Astrocyte (in vitro differentiated cells and primary cell): ENCODE results near the gene TMEM203. TPM values are rescaled to one million over a fixed set of nuclear protein-coding genes. Genes with fewer than 3 reads are reported as not detected.
A peak's percentile ranks its signal among the peaks of the same experiment; 100 is the strongest.

ENCODE experiments used
- DNase-seq: peaks from one replicate; pipeline ENCODE4 v3.0.0-alpha.2; 2010; ENCODE audit warnings: low read depth
- FAIRE-seq: peaks from 2 replicates; lab custom pipeline; 2011; peaks lifted over from hg19 to GRCh38; lab: Jason Lieb, UNC
- H2AFZ ChIP-seq: 2 replicates; pipeline ENCODE4 v1.6.0; 2012; ENCODE audit warnings: low read depth, low read length, inconsistent platforms
- H3K27ac ChIP-seq: 2 replicates; pipeline ENCODE4 v1.5.1; 2011; ENCODE audit warnings: low read depth, low read length, inconsistent platforms
- H3K27me3 ChIP-seq: 2 replicates; pipeline ENCODE4 v1.6.0; 2011; ENCODE audit warnings: low read length, inconsistent platforms; ENCODE audit not compliant: insufficient read depth
- H3K36me3 ChIP-seq: 2 replicates; pipeline ENCODE4 v1.5.1; 2011; ENCODE audit warnings: low read length, inconsistent platforms; ENCODE audit not compliant: insufficient read depth
- H3K4me1 ChIP-seq: 2 replicates; pipeline ENCODE4 v1.5.1; 2011; ENCODE audit warnings: low read length, inconsistent platforms; ENCODE audit not compliant: insufficient read depth
- H3K4me2 ChIP-seq: 2 replicates; pipeline ENCODE4 v1.6.0; 2012; ENCODE audit warnings: low read length, inconsistent platforms
- H3K4me3 ChIP-seq: 2 replicates; pipeline ENCODE4 v1.5.1; 2011; ENCODE audit warnings: low read depth, mild to moderate bottlenecking, low read length, inconsistent platforms; ENCODE audit not compliant: insufficient read depth
- H3K79me2 ChIP-seq: 2 replicates; pipeline ENCODE4 v1.6.0; 2012; ENCODE audit warnings: mild to moderate bottlenecking, low read length, inconsistent platforms; ENCODE audit not compliant: insufficient read depth
- H3K9ac ChIP-seq: 2 replicates; pipeline ENCODE4 v1.6.0; 2012; ENCODE audit warnings: mild to moderate bottlenecking, low read length, inconsistent platforms
- H3K9me3 ChIP-seq: 2 replicates; pipeline ENCODE4 v1.5.1; 2012; ENCODE audit warnings: low read depth, mild to moderate bottlenecking, low read length, inconsistent platforms; ENCODE audit not compliant: insufficient read depth
- H4K20me1 ChIP-seq: 2 replicates; pipeline ENCODE4 v1.6.0; 2012; ENCODE audit warnings: low read length, inconsistent platforms; ENCODE audit not compliant: insufficient read depth
- H3K27ac Mint-ChIP-seq: one replicate; pipeline ENCODE4 v1.8.0; 2021; ENCODE audit warnings: mild to moderate bottlenecking, mixed read lengths; ENCODE audit not compliant: unreplicated experiment
- H3K27me3 Mint-ChIP-seq: one replicate; pipeline ENCODE4 v1.8.0; 2021; ENCODE audit warnings: low read depth, mixed read lengths; ENCODE audit not compliant: unreplicated experiment
- H3K36me3 Mint-ChIP-seq: one replicate; pipeline ENCODE4 v1.8.0; 2021; ENCODE audit warnings: low read depth, mixed read lengths; ENCODE audit not compliant: unreplicated experiment
- H3K4me1 Mint-ChIP-seq: one replicate; pipeline ENCODE4 v1.8.0; 2021; ENCODE audit warnings: low read depth, mixed read lengths; ENCODE audit not compliant: unreplicated experiment
- H3K4me3 Mint-ChIP-seq: one replicate; pipeline ENCODE4 v1.8.0; 2021; ENCODE audit warnings: mild to moderate bottlenecking, moderate library complexity, mixed read lengths; ENCODE audit not compliant: unreplicated experiment
- H3K9me3 Mint-ChIP-seq: one replicate; pipeline ENCODE4 v1.8.0; 2021; ENCODE audit warnings: mild to moderate bottlenecking, mixed read lengths; ENCODE audit not compliant: unreplicated experiment
- CTCF ChIP-seq: IDR thresholded peaks from 2 replicates; pipeline ENCODE4 v1.5.1; 2011; ENCODE audit warnings: low read depth, mild to moderate bottlenecking, inconsistent platforms, low read length, moderate library complexity; ENCODE audit not compliant: insufficient read depth
- EZH2 ChIP-seq: IDR thresholded peaks from 2 replicates; pipeline ENCODE4 v1.6.1; 2012; ENCODE audit warnings: mild to moderate bottlenecking, low read length, inconsistent platforms; ENCODE audit not compliant: insufficient read depth
- total RNA-seq: library from RNA; stranded (reverse); gene quantifications from 2 replicates; pipeline ENCODE4 v1.2.1, GENCODE V29; 2021

TMEM203 gene
- total RNA-seq, 1 donor from 2014 or later = 28.7 TPM

- no peak overlapping the region for H3K4me3 ChIP-seq
- no peak overlapping the region for H3K9ac ChIP-seq
- FAIRE-seq (no peak), DNase-seq (no peak)
- H2AFZ ChIP-seq = no peak overlapping the region
- peaks cover 4% of the 10 kb centered on the region for H3K4me1 ChIP-seq
- Mint-ChIP-seq H3K9me3 (no peaks in the 10 kb centered on the region), H3K36me3 (no peaks in the 10 kb centered on the region), H3K4me3 (no peak overlapping the region), H3K4me1 (no peaks in the 10 kb centered on the region), H3K27me3 (peaks cover 43% of the 10 kb centered on the region), H3K27ac (no peak overlapping the region)
- peaks cover 31% of the 10 kb centered on the region for H3K27me3 ChIP-seq
- H3K36me3 ChIP-seq = no peaks in the 10 kb centered on the region
- no peak overlapping the region for H3K27ac ChIP-seq
- H4K20me1 ChIP-seq = no peaks in the 10 kb centered on the region
- no peak overlapping the region for H3K4me2 ChIP-seq
- H3K79me2 ChIP-seq = no peaks in the 10 kb centered on the region
- no peaks in the 10 kb centered on the region for H3K9me3 ChIP-seq
- TF ChIP-seq CTCF = no peak
Measured at GRCh38 chr9:137164370-137165249, 40.8 kb downstream of the TMEM203 start.

GRCh38 chr9:137163805-137164204 lies 41.6 kb downstream of the TMEM203 start:
- H3K27me3 ChIP-seq = peaks cover 34% of the 10 kb centered on the region
- TF ChIP-seq EZH2 (no peak), CTCF (no peak)
- peaks cover 52% of the 10 kb centered on the region for H3K27me3 Mint-ChIP-seq

GRCh38 chr9:137163365-137163715 lies 42.1 kb downstream of the TMEM203 start:
- H3K9me3 Mint-ChIP-seq = no peaks in the 10 kb centered on the region
- H3K4me1 Mint-ChIP-seq = peaks cover 2% of the 10 kb centered on the region
- no peak overlapping the region for H3K4me3 ChIP-seq
- peak overlapping the region; percentile 50 for H3K4me3 Mint-ChIP-seq
- H4K20me1 ChIP-seq = no peaks in the 10 kb centered on the region
- H3K27me3 Mint-ChIP-seq = peaks cover 55% of the 10 kb centered on the region
- H3K9me3 ChIP-seq = no peaks in the 10 kb centered on the region
- no peaks in the 10 kb centered on the region for H3K36me3 Mint-ChIP-seq
- no peak overlapping the region for H3K9ac ChIP-seq
- no peak for DNase-seq
- H3K27me3 ChIP-seq = peaks cover 37% of the 10 kb centered on the region
- TF ChIP-seq EZH2 = no peak
- TF ChIP-seq CTCF = no peak
- H2AFZ ChIP-seq = peak overlapping the region; percentile 56
- no peak for FAIRE-seq
- peaks cover 4% of the 10 kb centered on the region for H3K4me1 ChIP-seq
- H3K27ac Mint-ChIP-seq = no peak overlapping the region
- peak overlapping the region; percentile 57 for H3K4me2 ChIP-seq
- H3K27ac ChIP-seq = no peak overlapping the region
- no peaks in the 10 kb centered on the region for H3K36me3 ChIP-seq
- H3K79me2 ChIP-seq = no peaks in the 10 kb centered on the region

More at GRCh38 chr9:137163805-137164204, 41.6 kb downstream of the TMEM203 start:
- Histone ChIP-seq H3K4me2 (no peak overlapping the region), H4K20me1 (no peaks in the 10 kb centered on the region), H3K9me3 (no peaks in the 10 kb centered on the region), H3K4me3 (no peak overlapping the region), H2AFZ (no peak overlapping the region), H3K79me2 (no peaks in the 10 kb centered on the region), H3K4me1 (peaks cover 4% of the 10 kb centered on the region), H3K36me3 (no peaks in the 10 kb centered on the region), H3K27ac (no peak overlapping the region), H3K9ac (no peak overlapping the region)
- Mint-ChIP-seq H3K4me1 (peaks cover 2% of the 10 kb centered on the region), H3K36me3 (no peaks in the 10 kb centered on the region), H3K27ac (no peak overlapping the region), H3K9me3 (no peaks in the 10 kb centered on the region), H3K4me3 (no peak overlapping the region)
- no peak for DNase-seq
- no peak for FAIRE-seq
